Karpas-422 (cell line): ENCODE data around the gene ARMC9. TPM values are rescaled to one million over a fixed set of nuclear protein-coding genes. Genes with fewer than 3 reads are reported as not detected.
"Not testable (repeated sequence)": the region's sequence is repeated elsewhere in the genome, so short reads cannot be mapped to it uniquely, and the experiment has no call there.

Source experiments
- DNase-seq: peaks from one replicate; pipeline ENCODE4 v3.0.0-alpha.2; 2015
- H2AFZ ChIP-seq: fragments of 200-600 bp; sonication (generic); 2 replicates; pipeline ENCODE4 v1.6.1; 2014; ENCODE audit warnings: antibody characterized with exemption, low read length, mixed read lengths
- H3K27ac ChIP-seq: fragments of 200-600 bp; sonication (generic); 2 replicates; pipeline ENCODE4 v1.5.1; 2014; ENCODE audit warnings: mild to moderate bottlenecking, low read length, moderate library complexity
- H3K27me3 ChIP-seq: fragments of 200-600 bp; sonication (generic); 2 replicates; pipeline ENCODE4 v1.6.1; 2014; ENCODE audit warnings: low read length, mixed read lengths
- H3K36me3 ChIP-seq: fragments of 200-600 bp; sonication (generic); 2 replicates; pipeline ENCODE4 v1.6.1; 2014; ENCODE audit warnings: low read length, mixed read lengths; ENCODE audit not compliant: insufficient read depth
- H3K4me1 ChIP-seq: fragments of 200-600 bp; sonication (generic); 2 replicates; pipeline ENCODE4 v1.6.1; 2014; ENCODE audit warnings: mild to moderate bottlenecking, low read length, mixed read lengths
- H3K4me2 ChIP-seq: fragments of 200-600 bp; sonication (generic); 2 replicates; pipeline ENCODE4 v1.6.1; 2014; ENCODE audit warnings: low read length, low read depth, mild to moderate bottlenecking; ENCODE audit not compliant: poor library complexity, severe bottlenecking
- H3K4me3 ChIP-seq: fragments of 200-600 bp; sonication (generic); 2 replicates; pipeline ENCODE4 v1.5.1; 2014; ENCODE audit warnings: mild to moderate bottlenecking, antibody characterized with exemption, low read length, mixed read lengths
- H3K79me2 ChIP-seq: fragments of 200-600 bp; sonication (generic); 2 replicates; pipeline ENCODE4 v1.6.1; 2014; ENCODE audit warnings: mild to moderate bottlenecking, low read length, mixed read lengths
- H3K9ac ChIP-seq: fragments of 200-600 bp; sonication (generic); 2 replicates; pipeline ENCODE4 v1.6.0; 2014; ENCODE audit warnings: low read length
- H3K9me2 ChIP-seq: fragments of 200-600 bp; sonication (generic), shearing (Covaris generic); replicated peaks from 2 replicates; pipeline ENCODE4 v1.6.0; 2014; ENCODE audit warnings: mild to moderate bottlenecking, low read length, moderate library complexity; ENCODE audit not compliant: insufficient read depth
- H3K9me3 ChIP-seq: fragments of 300-700, 200-600 bp; sonication (generic); 2 replicates; pipeline ENCODE4 v1.6.1; 2014; ENCODE audit warnings: low read length, mixed read lengths
- H4K20me1 ChIP-seq: fragments of 200-600 bp; sonication (generic); 2 replicates; pipeline ENCODE4 v1.6.1; 2014; ENCODE audit warnings: mild to moderate bottlenecking, antibody characterized with exemption, low read length, low read depth; ENCODE audit not compliant: insufficient read depth
- total RNA-seq: library from RNA; depleted of rRNA; stranded (reverse); fragments of >200 nt; shearing (Covaris generic); gene quantifications from 2 replicates; pipeline ENCODE4 v1.2.3, GENCODE V29; 2014; ENCODE audit warnings: low replicate concordance

Gene ARMC9
- total RNA-seq, 1 experiment from 2014 or later: 7.7 TPM

DNA sequence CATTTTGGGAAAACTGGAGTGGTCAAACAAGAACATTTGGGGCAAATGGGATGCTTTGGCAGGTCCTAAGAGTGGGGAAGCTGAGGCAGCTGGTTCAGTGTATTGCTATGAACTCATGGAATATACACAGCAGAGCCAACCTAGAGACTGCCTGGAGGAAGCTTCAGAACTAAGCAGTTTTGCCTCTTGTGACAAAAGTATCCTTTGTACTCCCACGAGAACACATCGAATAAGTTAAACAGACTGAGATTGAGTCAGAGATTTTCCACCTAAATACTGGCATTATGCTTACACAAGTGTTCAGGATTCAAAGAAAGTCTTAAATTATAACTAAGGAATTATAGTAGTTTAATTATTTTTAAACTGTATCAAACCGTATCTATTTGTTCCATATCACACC lies 5.2 kb upstream of the ARMC9 start:
- H3K4me1 ChIP-seq: peaks cover 6% of the 10 kb centered on the region
- H3K27me3 ChIP-seq: no peaks in the 10 kb centered on the region
- no peak overlapping the region for H3K9ac ChIP-seq

DNA sequence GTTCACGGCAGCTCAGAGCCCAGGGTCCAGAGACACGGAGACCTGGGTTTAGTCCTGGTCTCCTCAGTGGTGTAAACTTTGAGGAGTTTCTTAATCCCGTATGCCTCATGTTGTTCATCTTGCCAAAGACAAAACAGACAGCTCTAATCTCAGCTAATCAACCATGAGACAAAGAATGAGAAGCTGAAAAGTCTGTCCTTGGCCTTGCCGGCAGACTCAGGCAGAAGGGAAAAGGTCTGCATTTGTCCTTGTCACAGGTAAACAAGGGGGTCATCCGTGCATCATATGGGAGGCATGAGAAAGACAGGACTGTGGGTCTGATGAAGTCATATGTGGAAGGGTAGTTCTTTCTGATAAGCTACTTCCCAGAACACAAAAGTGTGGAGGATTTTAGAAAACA lies 1.8 kb upstream of the ARMC9 start:
- no peaks in the 10 kb centered on the region for H4K20me1 ChIP-seq
- H3K36me3 ChIP-seq: no peaks in the 10 kb centered on the region
- H3K9me2 ChIP-seq: no peaks in the 10 kb centered on the region
- H3K4me2 ChIP-seq: no peak overlapping the region
- no peak overlapping the region for H3K27ac ChIP-seq
- H3K9me3 ChIP-seq: no peaks in the 10 kb centered on the region
- H3K4me1 ChIP-seq: peaks cover 13% of the 10 kb centered on the region
- no peaks in the 10 kb centered on the region for H3K79me2 ChIP-seq
- H3K9ac ChIP-seq: no peak overlapping the region
- no peak overlapping the region for H3K4me3 ChIP-seq
- H2AFZ ChIP-seq: no peak overlapping the region
- DNase-seq: no peak
- H3K27me3 ChIP-seq: no peaks in the 10 kb centered on the region

More for the DNA sequence above, 5.2 kb upstream of the ARMC9 start:
- H3K4me3 ChIP-seq: no peak overlapping the region
- no peaks in the 10 kb centered on the region for H3K79me2 ChIP-seq
- H3K36me3 ChIP-seq: no peaks in the 10 kb centered on the region
- H3K9me2 ChIP-seq: no peaks in the 10 kb centered on the region
- H3K27ac ChIP-seq: no peak overlapping the region
- no peak overlapping the region for H3K4me2 ChIP-seq
- H3K9me3 ChIP-seq: no peaks in the 10 kb centered on the region
- H2AFZ ChIP-seq: no peak overlapping the region
- H4K20me1 ChIP-seq: no peaks in the 10 kb centered on the region
- DNase-seq: no peak

DNA sequence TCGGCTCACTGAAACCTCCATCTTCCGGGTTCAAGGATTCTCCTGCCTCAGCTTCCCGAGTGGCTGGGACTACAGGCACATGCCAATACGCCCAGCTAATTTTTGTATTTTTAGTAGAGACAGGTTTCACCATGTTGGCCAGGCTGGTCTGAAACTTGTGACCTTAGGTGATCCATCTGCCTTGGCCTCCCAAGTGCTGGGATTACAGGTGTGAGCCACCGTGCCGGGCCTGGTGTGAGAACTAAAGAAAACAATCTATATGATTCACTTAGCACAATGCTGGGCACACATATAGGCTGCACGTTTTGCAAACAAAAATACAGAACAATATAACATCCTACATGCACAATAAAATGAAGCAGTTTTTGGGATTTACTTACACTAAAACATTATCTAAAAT lies 1.2 kb upstream of the ARMC9 start:
- H3K4me2 ChIP-seq, H2AFZ ChIP-seq, H3K79me2 ChIP-seq, H3K27me3 ChIP-seq, H3K36me3 ChIP-seq, H4K20me1 ChIP-seq, H3K27ac ChIP-seq, DNase-seq, H3K9me3 ChIP-seq, H3K9ac ChIP-seq, H3K9me2 ChIP-seq, H3K4me3 ChIP-seq: not testable (repeated sequence)
- H3K4me1 ChIP-seq: peaks cover 13% of the 10 kb centered on the region

DNA sequence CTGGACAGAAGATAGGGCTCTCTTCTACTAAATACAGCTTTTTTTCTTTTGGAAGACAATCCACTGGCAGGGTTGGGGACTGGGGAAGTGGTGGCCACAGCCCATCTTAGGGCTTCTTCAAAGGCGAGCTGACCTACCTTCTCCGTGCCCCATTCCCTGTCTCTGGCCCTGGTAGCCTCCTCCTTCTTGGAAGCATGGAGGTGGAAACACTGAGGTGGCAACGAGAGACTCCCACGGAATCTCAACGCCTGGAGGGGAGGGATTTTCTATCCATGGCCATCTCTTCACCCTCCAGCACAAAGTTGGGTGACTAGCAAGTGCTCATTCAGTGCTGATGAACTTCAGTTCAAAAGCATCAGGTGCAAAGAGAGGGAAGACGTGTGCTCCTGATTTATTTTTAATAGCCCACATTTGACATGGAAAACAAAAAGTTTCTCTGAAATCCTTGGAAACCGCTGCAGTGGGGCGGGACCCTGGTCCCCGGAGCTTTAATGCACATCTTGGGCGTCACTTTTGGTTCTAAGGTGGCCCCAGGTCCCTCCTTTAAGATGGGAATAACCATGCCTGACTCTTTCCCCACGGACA lies 633 bp upstream of the ARMC9 start:
- Histone ChIP-seq H3K36me3 (no peaks in the 10 kb centered on the region), H3K4me2 (peak overlapping the region; percentile 69), H4K20me1 (no peaks in the 10 kb centered on the region), H3K4me1 (peaks cover 13% of the 10 kb centered on the region), H3K27me3 (no peaks in the 10 kb centered on the region), H3K9me3 (no peaks in the 10 kb centered on the region), H3K9me2 (no peaks in the 10 kb centered on the region), H3K4me3 (peak overlapping the region; percentile 77), H3K27ac (no peak overlapping the region), H3K79me2 (no peaks in the 10 kb centered on the region), H3K9ac (peak overlapping the region; percentile 79), H2AFZ (peak overlapping the region; percentile 93)
- DNase-seq: no peak

DNA sequence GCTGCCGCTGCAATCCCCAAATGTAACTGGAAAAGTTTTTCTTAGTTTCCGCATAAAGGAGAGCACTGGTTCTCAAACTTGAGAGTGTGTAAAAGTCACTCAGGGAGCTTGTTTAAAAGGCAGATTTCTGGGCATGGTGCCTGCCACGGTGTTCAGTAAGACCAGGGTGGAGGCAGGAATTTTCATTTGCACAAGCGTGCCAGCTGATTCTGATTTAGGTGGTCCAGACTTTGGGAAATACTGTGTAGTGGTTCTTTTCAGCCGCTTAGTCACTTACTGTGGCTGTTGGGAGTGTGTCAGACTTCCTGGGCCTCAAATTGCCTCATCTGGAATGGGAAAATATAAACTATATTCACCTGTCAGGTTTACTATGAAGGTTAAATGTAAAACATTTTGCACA lies 788 bp downstream of the ARMC9 start:
- H4K20me1 ChIP-seq: no peaks in the 10 kb centered on the region
- H2AFZ ChIP-seq: no peak overlapping the region
- no peaks in the 10 kb centered on the region for H3K36me3 ChIP-seq
- H3K79me2 ChIP-seq: no peaks in the 10 kb centered on the region
- no peak overlapping the region for H3K27ac ChIP-seq
- peak overlapping the region; percentile 69 for H3K4me2 ChIP-seq
- no peak for DNase-seq
- H3K4me3 ChIP-seq: peak overlapping the region; percentile 77
- no peaks in the 10 kb centered on the region for H3K9me3 ChIP-seq
- peak overlapping the region; percentile 79 for H3K9ac ChIP-seq
- peaks cover 13% of the 10 kb centered on the region for H3K4me1 ChIP-seq
- H3K27me3 ChIP-seq: no peaks in the 10 kb centered on the region
- no peaks in the 10 kb centered on the region for H3K9me2 ChIP-seq

DNA sequence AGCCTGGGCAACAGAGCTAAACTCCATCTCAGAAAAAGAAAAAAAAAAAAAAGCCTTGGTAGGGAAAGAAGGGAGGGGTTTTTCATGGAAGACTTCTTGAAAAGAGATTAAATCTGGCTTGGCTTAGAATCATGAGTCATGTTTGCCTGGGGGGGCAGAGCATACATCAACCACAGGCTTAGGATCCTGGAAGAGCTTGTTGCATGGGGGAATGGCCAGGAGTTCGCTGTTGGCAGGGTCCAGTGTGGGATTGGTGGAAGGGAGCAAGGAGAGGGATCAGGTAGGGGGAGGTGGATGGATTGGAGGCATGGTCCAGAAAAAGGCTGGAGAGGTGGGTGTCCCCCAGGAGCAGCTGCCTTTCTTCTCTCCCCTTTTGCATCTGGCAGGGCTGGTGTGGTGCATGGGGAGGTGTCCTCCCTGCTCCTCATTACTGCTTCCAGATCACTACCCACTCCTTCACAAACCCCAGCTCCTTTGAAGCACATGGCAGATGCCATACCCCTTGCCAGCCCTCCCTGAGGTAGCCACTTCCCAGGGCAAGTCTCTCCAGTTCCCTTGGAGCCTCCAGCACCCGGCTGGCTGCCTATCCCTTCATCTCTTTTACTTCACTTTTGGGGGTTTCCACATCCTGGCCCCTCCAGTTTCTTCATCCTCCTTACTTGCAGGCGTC lies 2.5 kb downstream of the ARMC9 start:
- Histone ChIP-seq H3K9me3 (no peaks in the 10 kb centered on the region), H3K27me3 (no peaks in the 10 kb centered on the region), H3K27ac (no peak overlapping the region), H3K4me2 (no peak overlapping the region), H2AFZ (no peak overlapping the region), H3K36me3 (no peaks in the 10 kb centered on the region), H3K79me2 (no peaks in the 10 kb centered on the region), H3K4me3 (no peak overlapping the region), H3K9ac (no peak overlapping the region), H4K20me1 (no peaks in the 10 kb centered on the region), H3K4me1 (peaks cover 13% of the 10 kb centered on the region), H3K9me2 (no peaks in the 10 kb centered on the region)
- no peak for DNase-seq

DNA sequence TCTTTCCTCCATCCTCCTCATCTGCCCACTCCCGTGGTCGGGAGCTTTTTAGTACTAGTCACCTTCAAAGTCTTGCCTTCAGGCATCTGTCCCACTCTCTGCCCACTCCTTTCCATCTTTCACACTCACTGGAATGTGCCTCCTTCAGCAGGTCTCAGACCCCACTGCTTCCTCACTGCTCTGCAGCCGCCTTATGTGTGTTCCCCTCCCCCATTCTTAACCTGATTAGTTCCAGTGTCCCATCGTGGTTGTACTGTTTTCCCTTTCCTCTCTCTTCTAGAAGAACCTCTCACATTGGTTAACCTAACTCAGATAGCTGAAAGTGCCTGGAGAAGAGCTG lies 3.0 kb downstream of the ARMC9 start:
- Histone ChIP-seq H2AFZ (no peak overlapping the region), H3K27me3 (no peaks in the 10 kb centered on the region), H3K36me3 (no peaks in the 10 kb centered on the region), H3K4me3 (no peak overlapping the region), H3K9ac (no peak overlapping the region), H3K4me1 (peaks cover 13% of the 10 kb centered on the region), H4K20me1 (no peaks in the 10 kb centered on the region), H3K4me2 (no peak overlapping the region), H3K79me2 (no peaks in the 10 kb centered on the region), H3K9me3 (no peaks in the 10 kb centered on the region), H3K27ac (no peak overlapping the region), H3K9me2 (no peaks in the 10 kb centered on the region)
- no peak for DNase-seq

DNA sequence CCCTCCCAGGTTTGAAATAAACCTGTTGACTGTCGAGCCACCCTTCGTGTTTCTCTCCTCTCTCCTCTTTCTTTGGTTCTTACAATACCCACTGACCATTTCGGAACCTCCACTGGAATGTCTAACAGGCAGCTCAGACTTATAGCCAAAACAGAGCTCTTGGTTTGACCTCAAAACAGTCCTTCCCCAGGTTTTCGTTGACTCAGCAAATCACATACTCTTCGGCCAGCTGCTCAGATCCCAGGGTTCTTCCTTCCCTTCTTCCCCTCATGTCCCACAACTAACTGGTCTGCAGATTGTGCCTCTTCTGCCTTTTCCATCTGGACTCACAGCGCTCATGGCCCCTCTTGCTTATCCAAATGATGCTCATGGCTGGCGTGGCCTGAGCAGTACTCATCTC lies 4.7 kb downstream of the ARMC9 start:
- Histone ChIP-seq H3K27ac (no peak overlapping the region), H3K4me2 (no peak overlapping the region), H3K9ac (no peak overlapping the region), H4K20me1 (no peaks in the 10 kb centered on the region), H2AFZ (no peak overlapping the region), H3K79me2 (no peaks in the 10 kb centered on the region), H3K4me1 (peaks cover 13% of the 10 kb centered on the region), H3K27me3 (no peaks in the 10 kb centered on the region), H3K36me3 (no peaks in the 10 kb centered on the region), H3K4me3 (no peak overlapping the region), H3K9me2 (no peaks in the 10 kb centered on the region), H3K9me3 (no peaks in the 10 kb centered on the region)
- DNase-seq: no peak
